Endometrium (tissue), 2 donors: ENCODE measurements around the gene FAM43B.
"Not testable (repeated sequence)": the region's sequence is repeated elsewhere in the genome, so short reads cannot be mapped to it uniquely, and the experiment has no call there.

Experiments
- FAIRE-seq: peaks from 2 replicates; lab custom pipeline; 2012; peaks lifted over from hg19 to GRCh38; lab: Jason Lieb, UNC
- donor health status: control.
- donor health status: control.

FAM43B gene, protein sequence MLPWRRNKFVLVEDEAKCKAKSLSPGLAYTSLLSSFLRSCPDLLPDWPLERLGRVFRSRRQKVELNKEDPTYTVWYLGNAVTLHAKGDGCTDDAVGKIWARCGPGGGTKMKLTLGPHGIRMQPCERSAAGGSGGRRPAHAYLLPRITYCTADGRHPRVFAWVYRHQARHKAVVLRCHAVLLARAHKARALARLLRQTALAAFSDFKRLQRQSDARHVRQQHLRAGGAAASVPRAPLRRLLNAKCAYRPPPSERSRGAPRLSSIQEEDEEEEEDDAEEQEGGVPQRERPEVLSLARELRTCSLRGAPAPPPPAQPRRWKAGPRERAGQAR

DNA sequence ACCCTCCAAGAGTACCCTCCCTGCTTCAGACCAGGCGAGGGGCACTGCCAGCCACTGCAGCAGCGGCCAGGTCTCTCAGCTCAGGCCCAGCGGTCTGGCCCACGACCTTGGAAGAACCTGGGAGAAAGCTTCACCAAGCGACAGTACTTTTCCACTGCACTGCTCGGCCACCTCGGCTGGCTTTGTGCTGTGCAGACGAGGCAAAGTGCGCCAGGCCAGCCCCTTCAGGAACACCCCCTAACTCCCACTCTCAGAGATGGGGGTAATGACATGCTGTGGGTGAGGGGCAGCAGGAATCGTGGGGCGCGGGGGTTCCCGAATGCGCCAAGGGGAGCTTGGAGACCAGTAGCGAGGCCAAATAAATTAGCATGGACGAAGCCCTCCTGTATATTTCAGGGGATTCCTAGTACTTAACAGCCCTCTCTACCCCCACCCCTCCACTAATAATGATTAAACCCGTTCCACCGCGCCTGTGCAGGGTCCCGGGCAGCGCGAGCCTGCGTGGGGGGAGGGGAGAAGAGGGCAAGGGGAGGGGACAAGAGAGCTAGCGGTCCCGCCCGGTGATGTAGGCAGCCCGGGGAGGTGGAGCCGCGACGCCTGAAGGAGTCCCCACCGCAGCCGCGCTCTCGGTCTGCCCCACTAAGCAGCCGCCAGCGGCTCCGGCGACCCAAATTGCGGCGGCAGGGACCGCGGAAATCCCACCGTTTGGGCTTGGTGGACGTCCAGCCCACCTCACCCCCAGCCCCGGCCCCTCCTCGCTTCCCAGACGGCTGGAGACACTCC is at the start of gene FAM43B:
TSS of gene FAM43B (plus strand) at position 629 of the 783 bp plus-strand sequence. CDS start 401 bp downstream, outside the sequence.
- FAIRE-seq = no peak

DNA sequence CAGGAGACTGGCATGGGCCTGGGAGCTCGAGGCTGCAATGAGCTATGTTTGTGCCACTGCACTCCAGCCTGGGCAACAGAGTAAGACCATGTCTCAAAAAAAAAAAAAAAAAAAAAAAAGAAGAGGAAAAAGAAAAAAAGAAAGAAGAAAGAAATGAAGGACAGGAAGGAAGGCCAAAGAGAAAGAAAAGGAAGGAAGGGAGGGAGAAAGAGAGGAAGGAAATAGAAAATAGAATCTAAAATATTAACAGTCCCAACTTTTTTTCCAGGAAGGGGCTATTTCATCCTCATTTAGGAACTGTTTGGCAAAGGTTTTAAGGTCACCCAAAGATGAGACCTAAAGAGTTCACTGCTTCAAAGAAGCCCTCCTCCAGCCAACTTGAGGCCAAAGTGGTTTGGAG is 46.9 kb upstream of the FAM43B start:
- FAIRE-seq = no peak

DNA sequence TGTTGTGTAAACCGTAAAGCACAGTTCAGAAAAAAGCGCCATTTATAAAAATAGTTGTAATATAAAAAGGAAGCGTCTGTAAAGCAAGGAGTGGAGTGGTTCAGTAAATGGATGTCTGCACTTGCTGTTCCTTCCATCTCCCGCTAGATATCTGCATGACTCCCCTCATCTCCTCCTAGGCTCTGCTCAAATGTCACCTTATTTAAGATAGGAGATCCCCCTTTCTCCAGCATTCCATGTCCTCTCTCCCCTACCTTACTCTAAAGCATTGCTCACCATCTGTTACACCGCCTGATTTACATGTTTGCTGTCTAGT is 45.2 kb upstream of the FAM43B start:
- no peak for FAIRE-seq

DNA sequence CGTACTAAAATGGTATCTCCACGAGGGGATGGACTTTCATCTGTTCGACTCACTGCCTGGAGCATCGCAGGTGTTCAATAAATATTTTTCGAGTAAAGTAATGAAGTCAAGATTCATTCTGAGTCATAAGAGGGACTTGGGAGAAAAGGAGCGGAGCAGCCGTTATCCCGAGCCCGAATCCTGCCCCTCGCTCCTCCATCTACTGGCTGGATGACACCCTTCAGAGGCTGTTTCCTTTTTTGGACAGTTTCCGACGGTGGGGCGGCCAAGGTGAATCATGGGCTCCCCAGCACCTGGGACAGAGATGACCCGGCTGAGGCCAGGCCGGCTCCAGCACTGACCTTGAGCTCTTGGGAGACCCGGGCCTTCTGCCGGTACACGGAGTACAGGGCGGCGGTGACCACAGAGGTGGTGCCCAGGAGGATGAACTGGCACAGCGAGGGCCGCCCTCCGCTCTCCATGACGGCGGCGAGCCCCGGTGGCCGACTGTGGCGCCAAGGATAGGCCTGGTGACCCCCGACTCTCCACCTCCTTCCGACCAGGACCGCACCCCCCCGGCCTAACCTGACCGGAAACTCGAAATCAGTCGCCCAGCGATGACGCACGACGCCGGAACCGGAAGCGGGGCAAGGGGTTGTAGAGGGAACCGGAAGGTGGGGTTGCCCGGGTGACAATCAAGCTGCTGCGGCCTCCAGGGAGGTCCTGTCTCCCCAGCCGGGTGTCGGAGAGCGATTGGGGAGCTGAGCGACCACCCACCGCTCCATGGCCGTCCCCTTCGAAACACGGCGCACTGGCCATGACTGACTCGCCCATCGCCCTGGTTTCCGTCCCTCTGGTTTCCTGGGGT is 44.6 kb upstream of the FAM43B start, which contains the start of gene MUL1:
TSS of gene MUL1 (minus strand) at position 588 of the 847 bp plus-strand sequence. CDS start at position 461, 127 bp downstream.
- no peak for FAIRE-seq

DNA sequence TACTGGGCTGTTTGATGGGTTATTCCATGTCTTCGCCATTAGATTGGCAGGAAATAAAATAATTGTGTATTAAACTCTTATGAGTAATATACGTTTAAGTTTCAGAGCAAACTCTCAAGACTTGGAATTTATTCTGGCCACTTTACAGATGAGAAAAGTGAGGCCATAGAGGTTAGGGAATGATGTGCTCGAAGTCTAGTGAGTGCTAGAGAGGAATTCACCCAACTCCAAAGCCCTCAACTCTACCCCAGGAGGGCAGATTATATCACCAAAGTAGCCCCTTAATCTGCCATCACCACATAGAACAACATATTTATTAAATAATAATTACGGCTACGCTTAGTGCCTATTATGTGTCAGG is 44.0 kb upstream of the FAM43B start:
- no peak for FAIRE-seq

DNA sequence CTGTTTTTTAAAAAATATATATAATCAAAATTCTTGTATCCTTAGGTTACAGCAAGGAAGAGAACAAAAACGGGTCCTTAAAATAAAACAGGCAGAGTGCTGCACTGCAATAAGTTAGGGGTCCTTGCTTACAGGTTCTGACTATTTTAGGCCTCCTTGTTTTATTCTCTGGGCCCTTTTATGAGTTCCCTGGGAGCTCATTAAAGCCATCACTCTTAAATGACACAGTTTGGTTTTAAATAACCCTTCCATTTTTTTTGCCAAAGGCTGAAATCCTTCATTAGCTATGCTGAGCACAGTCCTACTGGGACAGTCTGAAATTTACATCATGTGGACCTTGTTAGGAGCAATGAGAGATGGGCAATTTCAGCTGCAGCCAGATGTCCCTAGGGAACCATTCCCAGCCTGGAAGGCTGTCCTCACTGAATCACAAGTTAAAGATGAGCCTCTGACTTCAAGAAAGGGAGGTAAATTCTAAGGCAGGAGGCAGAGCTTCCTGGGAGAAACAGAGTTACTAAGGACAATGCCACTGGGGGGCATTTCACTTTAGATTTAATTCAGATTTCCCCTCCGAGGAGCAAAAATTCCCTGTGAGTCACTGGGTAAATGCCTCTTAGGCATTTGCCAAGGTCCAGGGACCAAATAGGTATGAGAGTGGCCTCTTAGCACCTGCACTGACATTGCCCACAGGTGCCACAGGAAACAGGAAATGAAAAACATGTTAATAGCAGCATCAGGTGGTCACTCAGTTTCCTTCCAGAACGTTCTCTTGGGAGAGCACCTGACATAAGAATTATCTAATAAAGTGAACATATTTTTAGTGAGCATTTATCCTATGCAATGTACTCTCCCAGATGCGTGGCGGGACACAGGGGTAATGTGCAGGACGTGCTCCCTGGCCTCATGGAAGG is 40.6 kb upstream of the FAM43B start:
- no peak for FAIRE-seq

DNA sequence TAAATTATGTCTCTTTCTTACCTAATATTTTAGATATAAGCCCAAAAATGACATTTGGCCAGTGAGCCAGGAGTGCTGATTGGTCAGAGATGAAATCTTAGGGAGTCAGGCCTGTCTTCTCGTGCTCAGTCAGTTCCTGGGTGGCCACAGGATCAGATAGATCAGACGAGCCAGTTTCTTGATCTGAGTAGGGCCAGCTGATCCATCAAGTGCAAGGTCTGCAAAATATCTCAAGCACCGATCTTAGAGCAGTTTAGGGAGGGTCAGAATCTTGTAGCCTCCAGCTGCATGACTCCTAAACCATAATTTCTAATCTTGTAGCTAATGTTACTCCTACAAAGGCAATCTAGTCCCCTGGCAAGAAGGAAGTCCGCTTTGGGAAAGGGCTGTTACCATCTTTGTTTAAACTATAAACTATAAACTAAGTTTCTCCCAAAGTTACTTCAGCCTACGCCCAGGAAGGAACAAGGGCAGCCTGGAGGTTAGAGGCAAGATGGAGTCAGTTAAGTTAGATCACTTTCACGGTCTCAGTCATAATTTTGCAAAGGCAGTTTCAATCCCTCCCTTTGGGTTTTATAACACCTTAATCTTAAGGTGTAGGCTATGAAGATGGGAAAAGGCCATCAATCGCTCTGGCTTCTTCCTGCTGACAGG is 32.6 kb upstream of the FAM43B start:
- not testable (repeated sequence) for FAIRE-seq

DNA sequence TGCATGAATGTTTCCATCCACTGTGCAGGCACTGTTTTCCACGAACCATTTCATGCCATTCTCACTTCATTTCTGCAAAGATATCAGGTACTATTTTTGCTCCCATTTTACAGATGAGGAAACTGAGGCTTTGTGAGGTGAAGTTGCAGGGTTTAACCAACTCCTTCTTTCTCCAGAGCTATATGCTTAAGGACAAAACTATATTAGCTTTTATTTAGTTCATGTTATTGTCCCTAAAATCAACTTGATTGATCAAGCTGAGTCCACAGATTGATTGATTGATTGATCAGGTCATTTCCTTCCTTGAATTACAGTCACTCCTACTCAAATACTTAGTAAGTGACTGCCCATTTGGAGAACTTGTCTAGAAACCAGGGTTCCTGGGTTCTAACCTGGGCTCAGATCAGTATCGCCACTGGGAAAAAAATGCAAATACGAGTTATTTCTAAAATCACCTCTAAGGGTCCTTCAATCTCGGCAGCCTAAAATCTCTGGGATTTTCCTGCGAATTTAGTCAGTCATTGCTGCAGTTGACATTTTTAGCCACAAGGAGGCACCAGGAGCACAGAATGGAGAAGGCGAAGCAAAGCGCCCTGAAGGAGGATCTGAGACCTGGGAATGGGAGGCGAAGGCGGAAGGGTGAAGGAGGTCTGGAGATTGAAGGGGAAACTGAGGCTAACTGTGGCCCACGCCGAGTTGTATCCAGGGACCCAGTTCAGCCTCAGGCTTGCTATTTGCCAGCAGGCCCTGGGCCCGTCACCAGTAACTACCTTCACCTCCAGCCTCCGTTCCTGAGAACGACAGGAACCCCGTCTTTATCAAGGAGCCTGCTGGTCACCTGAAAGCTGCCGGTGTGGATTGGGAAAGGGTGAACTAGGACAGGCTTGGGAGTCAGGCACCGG is 30.2 kb upstream of the FAM43B start:
- FAIRE-seq = peak; percentile 29

DNA sequence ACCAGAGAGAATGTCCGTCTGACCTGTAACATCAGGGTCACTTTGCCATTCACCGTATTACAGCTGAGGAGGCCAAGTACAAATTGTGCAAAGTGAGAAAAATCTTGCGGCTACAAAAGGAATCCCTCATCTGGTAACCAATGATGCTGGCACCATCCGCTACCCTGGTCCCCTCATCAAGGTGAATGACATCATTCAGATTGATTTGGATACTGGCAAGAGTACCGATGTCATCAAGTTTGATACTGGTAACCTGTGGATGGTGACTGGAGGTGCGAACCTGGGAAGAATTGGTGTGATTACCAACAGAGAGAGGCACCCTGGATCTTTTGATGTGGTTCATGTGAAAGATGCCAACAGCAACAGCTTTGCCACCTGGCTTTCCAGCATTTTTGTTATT is 26.1 kb upstream of the FAM43B start:
- FAIRE-seq = no peak

DNA sequence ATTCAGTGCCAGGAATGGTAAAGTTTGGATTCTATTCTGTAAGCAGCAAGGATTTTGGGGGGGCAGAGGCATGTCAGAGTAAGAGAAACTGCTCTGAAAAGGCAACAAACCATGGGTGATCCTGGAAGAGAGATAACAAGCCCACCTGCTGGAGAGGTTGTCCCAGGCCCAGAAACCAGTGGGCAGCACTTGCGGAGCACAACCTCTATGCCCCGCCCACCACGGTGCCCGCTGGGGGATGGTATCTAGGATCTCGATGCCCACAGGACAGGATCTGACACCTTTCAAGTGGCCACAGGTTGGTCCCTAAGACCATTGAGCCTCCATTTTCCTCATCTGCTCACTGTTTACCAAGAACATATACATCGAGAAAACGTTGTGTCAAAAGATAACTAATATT is 24.2 kb upstream of the FAM43B start:
- FAIRE-seq = no peak

DNA sequence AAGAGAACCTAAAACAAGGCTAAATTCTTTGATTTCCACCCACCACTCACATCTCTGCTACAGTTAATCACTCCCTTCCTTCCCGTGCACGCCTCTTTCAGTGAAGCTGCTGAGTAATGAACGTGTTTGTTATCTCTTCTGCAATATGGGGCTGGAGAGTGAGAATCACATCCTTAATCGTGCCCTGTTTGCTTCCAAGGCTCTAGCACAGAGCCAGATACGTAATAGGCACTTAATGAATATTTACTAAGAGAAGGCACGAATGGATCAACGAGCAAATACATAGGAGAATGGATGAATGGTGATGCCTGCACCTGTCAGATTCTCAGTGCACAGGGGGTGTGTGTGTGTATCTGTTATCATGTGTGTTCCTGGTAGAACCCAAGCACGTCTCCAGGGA is 22.1 kb upstream of the FAM43B start:
- no peak for FAIRE-seq

DNA sequence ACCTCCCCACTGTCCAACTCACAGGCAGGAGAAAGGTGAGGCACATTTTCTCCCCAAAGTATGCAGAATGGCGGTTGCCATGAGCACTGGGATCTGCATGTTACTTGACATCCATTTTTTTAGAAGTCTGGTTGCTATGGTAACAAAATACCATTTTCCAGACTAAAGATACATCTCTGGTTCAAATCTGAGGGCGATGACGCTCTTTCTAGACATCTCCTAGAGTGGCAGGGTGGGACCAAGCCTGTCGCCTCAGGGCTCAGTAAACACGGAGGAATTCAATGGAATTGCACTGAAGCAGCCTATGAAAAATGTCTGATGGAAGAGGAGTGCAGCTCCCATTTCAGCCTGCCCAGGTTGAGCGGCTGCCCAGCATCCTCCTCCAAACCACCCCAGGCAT is 21.5 kb upstream of the FAM43B start:
- no peak for FAIRE-seq

DNA sequence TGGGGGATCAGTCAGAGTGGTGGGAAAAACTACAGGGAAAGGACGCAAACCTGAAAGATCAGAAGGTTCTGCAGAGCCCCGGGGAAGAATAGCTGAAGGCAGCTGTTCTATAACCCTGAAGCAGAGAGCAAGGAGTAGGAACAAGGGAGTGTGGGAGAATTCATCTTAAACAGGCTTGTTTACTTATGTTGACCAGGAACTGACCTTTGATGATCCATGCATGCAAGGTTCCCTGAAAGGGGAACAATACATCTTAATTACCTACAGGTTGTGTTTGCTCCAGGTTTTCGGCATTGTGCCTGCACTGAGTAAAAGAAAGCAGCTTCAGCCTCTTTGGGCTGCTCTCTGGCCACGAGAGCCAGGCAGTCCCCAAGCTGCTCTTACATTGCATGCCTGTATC is 18.7 kb upstream of the FAM43B start:
- no peak for FAIRE-seq

DNA sequence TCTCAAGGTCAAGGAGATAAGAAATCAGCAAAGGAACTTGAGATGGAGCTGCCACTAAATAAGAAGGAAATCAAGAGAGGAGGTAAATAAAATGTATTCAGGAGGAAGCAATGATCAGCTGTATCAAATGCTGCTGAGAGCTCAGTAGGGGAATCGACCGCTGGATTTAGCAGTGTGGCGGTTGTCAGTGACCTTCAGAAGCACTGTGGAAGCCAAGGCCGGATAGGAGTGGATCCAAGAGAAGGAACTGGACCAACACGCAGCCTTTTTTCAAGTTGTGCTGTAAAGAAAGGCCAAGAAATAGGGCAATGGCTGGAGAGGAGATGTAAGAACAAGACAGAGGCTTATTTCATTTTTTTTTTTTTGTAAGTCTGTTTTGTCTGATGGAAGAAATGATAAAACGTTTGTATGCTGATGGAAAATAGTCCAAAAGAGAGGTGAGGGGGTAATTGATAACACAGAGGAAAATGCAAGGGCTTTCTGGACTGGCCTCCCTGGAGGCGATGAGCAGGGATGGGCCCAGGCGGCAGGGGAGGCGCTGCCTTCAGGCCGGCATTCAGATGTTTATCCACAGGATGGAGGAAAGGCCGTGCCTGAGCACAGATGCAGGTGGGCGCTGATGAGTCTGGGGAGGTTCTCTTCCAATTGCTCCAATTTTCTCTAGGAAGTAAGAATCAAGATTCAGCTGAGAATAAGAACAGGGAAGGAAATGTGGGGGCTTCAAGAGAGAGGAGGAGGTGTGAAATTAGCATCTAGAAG is 17.5 kb upstream of the FAM43B start:
- no peak for FAIRE-seq

DNA sequence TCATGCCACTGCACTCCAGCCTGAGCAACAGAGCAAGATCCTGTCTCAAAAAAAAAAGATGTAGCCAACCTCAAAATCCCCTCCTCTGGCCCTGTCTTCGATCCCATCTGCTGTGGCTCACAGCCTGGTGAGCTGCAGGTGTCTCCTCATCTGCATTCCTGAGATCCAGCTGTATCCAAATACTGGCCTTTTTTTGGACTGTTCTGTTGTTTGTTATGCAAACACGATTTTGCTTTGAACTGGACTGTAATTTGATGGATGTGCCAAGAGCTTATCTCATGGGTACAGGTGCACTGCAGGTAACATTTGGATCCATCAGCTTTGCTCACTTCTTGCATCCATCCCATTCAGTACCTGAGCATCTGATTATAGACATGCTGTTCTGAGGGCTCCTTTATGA is 14.1 kb upstream of the FAM43B start:
- FAIRE-seq = no peak

DNA sequence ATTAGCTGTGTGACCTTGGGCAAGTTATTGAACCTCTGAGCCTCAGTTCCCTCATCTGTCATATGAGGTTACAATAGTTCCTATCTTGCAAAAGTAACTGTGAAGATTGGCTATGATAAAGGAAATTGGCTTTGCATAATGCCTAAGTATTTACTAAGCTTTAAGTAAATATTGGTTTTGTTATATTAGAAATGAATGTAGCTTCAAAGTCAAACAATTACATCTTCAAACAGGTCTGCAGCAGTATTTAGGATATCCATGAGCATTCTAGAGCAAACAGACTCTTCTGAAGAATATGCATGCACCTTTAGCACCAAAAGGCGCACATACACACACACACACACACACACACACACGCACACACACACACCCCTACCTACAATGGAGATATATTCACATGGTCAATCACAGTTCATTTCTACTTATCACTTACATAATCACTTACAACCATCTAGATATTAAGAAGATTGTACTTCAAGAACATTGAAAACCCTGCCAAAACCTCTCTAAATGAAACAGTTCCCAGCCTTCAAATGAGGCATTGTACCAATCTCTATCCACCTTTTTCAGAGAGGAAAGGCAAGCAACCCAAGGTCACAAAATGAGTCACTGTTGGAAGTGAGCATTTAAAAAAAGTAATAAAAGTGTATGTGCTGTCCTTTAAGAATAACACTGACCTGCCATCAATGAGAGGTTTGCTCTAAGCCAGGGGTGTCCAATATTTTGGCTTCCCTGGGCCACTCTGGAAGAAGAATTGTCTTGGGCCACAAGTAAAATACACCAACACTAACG is 13.4 kb upstream of the FAM43B start:
- FAIRE-seq = no peak

DNA sequence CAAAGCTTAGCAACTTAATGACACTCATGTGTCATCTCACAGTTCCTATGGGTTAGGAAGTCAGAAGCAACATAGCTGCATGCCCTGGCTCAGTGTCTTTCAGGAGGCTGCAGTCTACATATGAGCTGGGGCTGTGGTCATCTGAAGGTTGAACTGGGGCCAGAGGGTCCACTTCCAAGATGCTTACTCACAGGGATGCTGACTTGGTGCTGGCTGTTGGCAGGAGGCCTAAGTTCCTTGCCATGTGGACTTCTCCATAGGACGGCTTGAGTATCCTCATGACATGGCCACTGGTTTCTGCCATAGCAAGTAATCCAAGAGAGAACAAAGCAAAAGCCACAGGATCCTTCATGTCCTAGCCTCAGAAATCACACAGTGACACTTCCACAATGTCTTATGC is 12.1 kb upstream of the FAM43B start:
- no peak for FAIRE-seq

DNA sequence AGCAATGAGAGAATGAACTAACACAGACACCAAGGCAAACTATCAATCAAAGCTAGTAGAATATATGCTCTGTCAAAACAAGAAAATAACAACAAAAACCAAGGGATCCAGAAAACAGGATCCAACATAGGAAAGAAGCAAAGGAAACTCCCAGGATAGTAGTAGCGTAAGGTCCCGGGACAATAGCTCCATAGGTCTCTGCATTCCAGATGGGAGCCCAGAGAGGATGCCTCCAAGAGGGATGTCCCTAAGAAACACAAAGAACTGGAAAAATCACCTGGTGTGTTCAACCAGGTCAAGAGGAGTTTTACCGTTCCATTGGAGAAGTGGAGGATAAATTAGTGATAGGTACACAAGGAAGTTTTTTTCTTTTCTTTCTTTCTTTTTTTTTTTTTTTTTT is 5.7 kb upstream of the FAM43B start:
- no peak for FAIRE-seq

DNA sequence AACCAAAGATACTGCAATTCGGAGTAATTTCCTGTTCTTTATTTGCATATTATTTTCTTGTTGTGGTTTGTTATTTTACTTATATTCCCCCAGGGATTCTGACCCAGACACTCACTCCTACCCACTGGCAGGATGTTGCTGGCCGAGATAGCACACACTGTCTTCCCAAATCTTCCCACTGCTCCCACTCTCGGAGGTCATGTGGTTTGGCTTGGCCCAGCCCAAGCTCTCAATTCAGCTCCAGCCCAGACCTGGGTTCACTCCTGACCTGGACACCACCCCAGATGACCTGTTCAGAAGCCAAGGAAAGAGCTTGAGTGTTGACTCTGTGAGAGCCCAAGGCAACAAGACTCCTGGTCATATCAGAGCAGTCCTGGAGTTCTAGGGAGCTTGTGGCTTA is 1.2 kb upstream of the FAM43B start:
- no peak for FAIRE-seq
